ENCODE measurements around the gene PHACTR2.

The PHACTR2 gene

DNA sequence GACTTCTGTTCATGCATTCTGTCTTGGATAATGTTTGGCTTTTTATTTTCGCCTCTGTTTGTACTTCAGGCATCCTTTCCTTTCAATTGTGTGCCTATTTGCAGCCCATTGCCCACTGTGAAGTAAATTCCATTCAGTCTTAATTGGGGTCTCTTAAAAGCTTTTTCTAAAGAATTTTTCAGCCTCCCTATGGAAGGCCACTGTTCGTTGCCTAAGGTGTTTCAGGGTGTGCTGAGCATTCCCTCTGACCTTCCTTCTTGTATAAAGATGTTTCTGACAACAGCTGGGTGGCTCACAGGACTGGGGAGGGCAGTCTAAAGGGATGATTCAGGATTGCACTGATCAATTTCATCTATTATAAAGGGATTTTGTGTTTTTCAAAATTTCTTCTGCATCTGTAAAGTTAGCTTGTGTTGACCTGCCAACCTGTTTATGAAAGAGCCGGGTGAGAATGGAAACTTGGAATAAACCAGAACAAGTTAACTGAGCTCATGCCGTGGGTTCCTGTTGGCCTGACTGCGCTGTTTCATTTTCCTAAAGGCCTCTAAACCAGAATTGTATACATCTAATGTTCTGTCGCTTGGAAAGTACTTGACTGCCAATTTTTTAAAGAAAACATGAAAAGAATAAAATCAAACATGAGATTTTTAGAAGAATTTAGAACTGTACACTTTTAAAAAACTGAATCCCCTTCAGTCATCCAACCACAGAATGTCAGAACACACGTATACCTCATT, 14.3 kb downstream of the PHACTR2 start:
- Histone ChIP-seq H3K9me3 (replicated peaks; ENCODE audit: insufficient read depth, low read length) (no peaks in the 10 kb centered on the region), H3K4me1 (ENCODE audit: low read length) (no peaks in the 10 kb centered on the region), H3K27ac (ENCODE audit: low read length) (no peak overlapping the region), H4K20me1 (ENCODE audit: insufficient read depth, low read length) (no peaks in the 10 kb centered on the region), H3K4me3 (ENCODE audit: low read length) (no peak overlapping the region), H3F3A (ENCODE audit: insufficient read depth, low read length) (no peaks in the 10 kb centered on the region), H2AFZ (ENCODE audit: low read length) (no peak overlapping the region), H3K27me3 (replicated peaks; ENCODE audit: insufficient read depth, low read length) (no peaks in the 10 kb centered on the region), H3K79me2 (ENCODE audit: low read length) (no peaks in the 10 kb centered on the region), H3K4me2 (ENCODE audit: low read depth, low read length) (no peak overlapping the region), H3K36me3 (replicated peaks; ENCODE audit: insufficient read depth, low read length) (no peaks in the 10 kb centered on the region), H3K9ac (ENCODE audit: low read length) (no peak overlapping the region), H3K9me2 (replicated peaks; ENCODE audit: insufficient read depth, low read length) (no peaks in the 10 kb centered on the region)
- TF ChIP-seq EZH2phosphoT487 (IDR thresholded peaks at IDR 0.05; ENCODE audit: low read length) (no peak), EZH2 (optimal IDR thresholded peaks at IDR 0.05; ENCODE audit: low read depth, low read length) (no peak)
- TF ChIP-seq, protein P1, sequence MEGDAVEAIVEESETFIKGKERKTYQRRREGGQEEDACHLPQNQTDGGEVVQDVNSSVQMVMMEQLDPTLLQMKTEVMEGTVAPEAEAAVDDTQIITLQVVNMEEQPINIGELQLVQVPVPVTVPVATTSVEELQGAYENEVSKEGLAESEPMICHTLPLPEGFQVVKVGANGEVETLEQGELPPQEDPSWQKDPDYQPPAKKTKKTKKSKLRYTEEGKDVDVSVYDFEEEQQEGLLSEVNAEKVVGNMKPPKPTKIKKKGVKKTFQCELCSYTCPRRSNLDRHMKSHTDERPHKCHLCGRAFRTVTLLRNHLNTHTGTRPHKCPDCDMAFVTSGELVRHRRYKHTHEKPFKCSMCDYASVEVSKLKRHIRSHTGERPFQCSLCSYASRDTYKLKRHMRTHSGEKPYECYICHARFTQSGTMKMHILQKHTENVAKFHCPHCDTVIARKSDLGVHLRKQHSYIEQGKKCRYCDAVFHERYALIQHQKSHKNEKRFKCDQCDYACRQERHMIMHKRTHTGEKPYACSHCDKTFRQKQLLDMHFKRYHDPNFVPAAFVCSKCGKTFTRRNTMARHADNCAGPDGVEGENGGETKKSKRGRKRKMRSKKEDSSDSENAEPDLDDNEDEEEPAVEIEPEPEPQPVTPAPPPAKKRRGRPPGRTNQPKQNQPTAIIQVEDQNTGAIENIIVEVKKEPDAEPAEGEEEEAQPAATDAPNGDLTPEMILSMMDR (IDR thresholded peaks at IDR 0.05; ENCODE audit: low read length), result no peak
- DNase-seq, result no peak

DNA sequence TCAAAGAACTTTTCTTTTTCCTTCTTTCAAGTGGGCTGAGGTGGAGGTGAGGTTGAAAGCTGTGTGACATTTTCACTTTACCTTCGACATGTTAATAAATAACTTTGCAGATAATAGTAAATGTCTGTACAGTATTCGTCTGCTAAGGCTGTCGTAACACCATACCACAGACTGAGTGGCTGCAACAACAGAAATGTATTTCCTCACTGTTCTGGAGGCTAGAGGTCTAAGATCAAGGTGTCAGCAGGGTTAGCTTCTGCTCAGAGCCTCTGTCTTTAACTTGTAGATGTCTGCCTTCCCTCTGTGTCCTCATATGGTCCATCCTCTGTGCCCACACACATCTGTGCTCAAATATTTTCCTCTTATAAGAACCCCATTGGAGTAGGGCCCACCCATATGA, 14.9 kb downstream of the PHACTR2 start:
- no peak overlapping the region for H3K4me3 ChIP-seq (ENCODE audit: low read length)
- TF ChIP-seq EZH2phosphoT487 (IDR thresholded peaks at IDR 0.05; ENCODE audit: low read length), result no peak
- TF ChIP-seq EZH2 (optimal IDR thresholded peaks at IDR 0.05; ENCODE audit: low read depth, low read length), result no peak
- TF ChIP-seq, protein P1 (IDR thresholded peaks at IDR 0.05; ENCODE audit: low read length), result no peak

DNA sequence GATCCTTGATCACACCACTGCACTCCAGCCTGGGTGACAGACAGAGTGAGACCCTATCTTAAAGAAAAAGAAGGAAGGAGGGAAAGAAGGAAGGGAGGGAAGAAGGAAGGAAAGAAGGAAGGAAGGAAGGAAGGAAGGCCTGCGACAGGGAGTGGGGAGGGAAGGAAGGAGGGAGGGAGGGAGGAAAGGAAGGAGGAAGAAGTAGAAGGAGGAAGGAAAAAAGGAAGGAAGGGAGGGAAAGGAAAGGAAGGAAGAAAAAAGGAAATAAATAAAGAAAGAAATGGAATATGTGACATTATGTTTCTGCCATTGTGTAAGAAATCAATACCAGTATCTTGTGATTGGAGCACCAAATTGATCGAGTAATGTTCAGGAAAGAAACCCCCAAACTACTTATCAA, 16.2 kb downstream of the PHACTR2 start:
- no peaks in the 10 kb centered on the region for H3K36me3 ChIP-seq (replicated peaks; ENCODE audit: insufficient read depth, low read length)
- no peak overlapping the region for H3K4me2 ChIP-seq (ENCODE audit: low read depth, low read length)
- H3K27me3 ChIP-seq (replicated peaks; ENCODE audit: insufficient read depth, low read length), result no peaks in the 10 kb centered on the region
- no peaks in the 10 kb centered on the region for H4K20me1 ChIP-seq (ENCODE audit: insufficient read depth, low read length)
- H3K27ac ChIP-seq (ENCODE audit: low read length), result no peak overlapping the region
- H3K9ac ChIP-seq (ENCODE audit: low read length), result no peak overlapping the region
- H3K79me2 ChIP-seq (ENCODE audit: low read length), result no peaks in the 10 kb centered on the region
- no peaks in the 10 kb centered on the region for H3K9me2 ChIP-seq (replicated peaks; ENCODE audit: insufficient read depth, low read length)
- no peaks in the 10 kb centered on the region for H3K4me1 ChIP-seq (ENCODE audit: low read length)
- no peak for TF ChIP-seq EZH2phosphoT487 (IDR thresholded peaks at IDR 0.05; ENCODE audit: low read length)
- TF ChIP-seq EZH2 (optimal IDR thresholded peaks at IDR 0.05; ENCODE audit: low read depth, low read length), result no peak
- TF ChIP-seq, protein P1 (IDR thresholded peaks at IDR 0.05; ENCODE audit: low read length), result no peak
- H2AFZ ChIP-seq (ENCODE audit: low read length), result no peak overlapping the region
- no peaks in the 10 kb centered on the region for H3F3A ChIP-seq (ENCODE audit: insufficient read depth, low read length)
- H3K9me3 ChIP-seq (replicated peaks; ENCODE audit: insufficient read depth, low read length), result no peaks in the 10 kb centered on the region
- H3K4me3 ChIP-seq (ENCODE audit: low read length), result no peak overlapping the region
- no peak for DNase-seq

More for the DNA sequence above, 14.9 kb downstream of the PHACTR2 start:
- H3K27me3 ChIP-seq (replicated peaks; ENCODE audit: insufficient read depth, low read length), result no peaks in the 10 kb centered on the region
- no peak overlapping the region for H3K4me2 ChIP-seq (ENCODE audit: low read depth, low read length)
- H3K4me1 ChIP-seq (ENCODE audit: low read length), result no peaks in the 10 kb centered on the region
- no peaks in the 10 kb centered on the region for H3F3A ChIP-seq (ENCODE audit: insufficient read depth, low read length)
- no peaks in the 10 kb centered on the region for H3K79me2 ChIP-seq (ENCODE audit: low read length)
- no peaks in the 10 kb centered on the region for H3K9me3 ChIP-seq (replicated peaks; ENCODE audit: insufficient read depth, low read length)
- DNase-seq, result no peak
- H3K9me2 ChIP-seq (replicated peaks; ENCODE audit: insufficient read depth, low read length), result no peaks in the 10 kb centered on the region
- no peak overlapping the region for H3K27ac ChIP-seq (ENCODE audit: low read length)
- no peak overlapping the region for H3K9ac ChIP-seq (ENCODE audit: low read length)
- no peaks in the 10 kb centered on the region for H4K20me1 ChIP-seq (ENCODE audit: insufficient read depth, low read length)
- H3K36me3 ChIP-seq (replicated peaks; ENCODE audit: insufficient read depth, low read length), result no peaks in the 10 kb centered on the region
- H2AFZ ChIP-seq (ENCODE audit: low read length), result no peak overlapping the region

Measured in MM.1S (cell line).